Activated CD4-positive, alpha-beta T cell treated with anti-CD3 and anti-CD28 coated beads for 1 hour (primary cell): ENCODE results near the gene TMEM43.
"Not testable (repeated sequence)": the region's sequence is repeated elsewhere in the genome, so short reads cannot be mapped to it uniquely, and the experiment has no call there.

ENCODE experiments used
- DNase-seq: peaks from one replicate; pipeline ENCODE4 v3.0.0-alpha.2; 2020

TMEM43 gene, protein sequence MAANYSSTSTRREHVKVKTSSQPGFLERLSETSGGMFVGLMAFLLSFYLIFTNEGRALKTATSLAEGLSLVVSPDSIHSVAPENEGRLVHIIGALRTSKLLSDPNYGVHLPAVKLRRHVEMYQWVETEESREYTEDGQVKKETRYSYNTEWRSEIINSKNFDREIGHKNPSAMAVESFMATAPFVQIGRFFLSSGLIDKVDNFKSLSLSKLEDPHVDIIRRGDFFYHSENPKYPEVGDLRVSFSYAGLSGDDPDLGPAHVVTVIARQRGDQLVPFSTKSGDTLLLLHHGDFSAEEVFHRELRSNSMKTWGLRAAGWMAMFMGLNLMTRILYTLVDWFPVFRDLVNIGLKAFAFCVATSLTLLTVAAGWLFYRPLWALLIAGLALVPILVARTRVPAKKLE

DNA sequence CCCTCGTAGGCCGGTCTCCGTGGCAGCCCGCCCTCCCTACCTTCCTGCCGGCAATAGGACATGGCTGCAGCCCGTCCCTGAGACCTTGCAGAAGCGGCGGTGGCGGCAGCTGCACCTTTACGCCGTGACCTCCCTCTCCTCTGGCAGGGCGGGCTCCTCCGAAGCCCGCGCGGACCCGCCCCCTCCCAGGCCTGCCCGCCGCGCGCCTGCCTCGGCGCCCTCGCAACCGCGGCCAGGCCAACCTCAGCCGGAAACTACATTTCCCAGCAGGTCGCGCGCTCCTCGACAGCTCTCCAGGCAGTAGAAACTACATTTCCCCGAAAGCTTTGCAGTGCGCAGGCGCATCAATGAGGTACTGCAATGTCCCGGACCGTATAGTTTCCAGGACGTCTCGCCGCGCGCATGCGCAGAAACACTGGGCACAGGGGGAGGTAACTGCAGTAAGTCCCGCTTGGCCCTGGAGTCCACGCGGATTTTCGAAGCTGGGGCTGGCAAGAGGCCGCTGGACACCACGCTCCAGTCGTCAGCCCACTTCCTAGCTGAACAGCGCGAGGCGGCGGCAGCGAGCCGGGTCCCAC is at the start of gene TMEM43, which contains the start of gene CHCHD4:
TMEM43 (plus strand) TSS at position 438 of the 578 bp plus-strand sequence. CDS start 142 bp downstream, outside the sequence.
CHCHD4 (minus strand) TSS at position 256 of the 578 bp plus-strand sequence; CDS start at position 62, 194 bp downstream.
- DNase-seq: peak; percentile 98

DNA sequence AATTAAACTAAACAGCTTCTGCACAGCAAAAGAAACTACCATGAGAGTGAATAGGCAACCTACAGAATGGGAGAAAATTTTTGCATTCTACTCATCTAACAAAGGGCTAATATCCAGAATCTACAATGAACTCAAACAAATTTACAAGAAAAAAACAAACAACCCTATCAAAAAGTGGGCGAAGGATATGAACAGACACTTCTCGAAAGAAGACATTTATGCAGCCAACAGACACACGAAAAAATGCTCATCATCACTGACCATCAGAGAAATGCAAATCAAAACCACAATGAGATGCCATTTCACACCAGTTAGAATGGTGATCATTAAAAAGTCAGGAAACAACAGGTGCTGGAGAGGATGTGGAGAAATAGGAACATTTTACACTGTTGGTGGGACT is 49.6 kb upstream of the TMEM43 start:
- DNase-seq: not testable (repeated sequence)

DNA sequence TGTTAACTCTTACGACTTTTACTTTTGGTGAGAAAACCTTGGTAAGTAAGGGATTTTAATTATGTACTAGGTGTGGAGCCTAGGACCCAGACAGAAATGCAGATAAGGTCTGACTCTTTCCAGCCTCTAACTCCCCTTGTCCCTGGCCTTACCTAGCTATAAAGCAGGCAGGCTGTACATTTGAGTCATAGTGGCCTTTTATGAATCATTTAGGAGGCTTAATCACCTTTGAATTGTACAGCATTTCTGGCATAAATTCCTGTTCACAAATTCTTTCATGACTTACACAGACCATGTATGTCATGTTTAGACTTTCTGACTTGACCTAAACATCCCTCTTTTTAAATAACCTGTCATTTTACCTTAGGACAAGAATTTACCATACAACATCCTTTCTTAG is 47.5 kb upstream of the TMEM43 start:
- no peak for DNase-seq

DNA sequence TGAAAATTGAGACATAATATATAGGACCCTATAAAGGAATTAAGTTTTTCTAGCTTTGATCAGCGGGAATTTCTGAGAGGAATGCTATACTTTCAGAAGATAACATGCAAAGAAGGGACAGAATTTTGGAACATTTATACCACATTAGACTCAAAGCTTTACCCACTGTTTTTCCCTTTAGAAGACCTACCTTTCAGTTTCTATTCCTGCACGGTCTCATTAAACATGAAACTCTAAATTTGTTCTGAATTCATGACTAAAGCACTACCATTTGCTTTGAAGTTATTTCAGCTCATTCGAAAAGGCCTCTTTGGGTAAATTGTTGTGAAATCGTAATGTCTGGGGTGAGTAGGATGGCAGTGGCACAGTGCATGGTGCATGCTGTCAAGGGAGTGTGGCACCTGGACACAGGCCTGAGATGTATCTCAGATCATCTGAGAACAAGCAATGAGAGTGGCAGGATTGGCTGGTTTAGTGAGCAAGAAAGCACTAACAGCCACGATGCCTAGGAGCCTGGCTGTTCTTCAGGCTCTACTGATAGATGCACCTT is 42.7 kb upstream of the TMEM43 start:
- no peak for DNase-seq

DNA sequence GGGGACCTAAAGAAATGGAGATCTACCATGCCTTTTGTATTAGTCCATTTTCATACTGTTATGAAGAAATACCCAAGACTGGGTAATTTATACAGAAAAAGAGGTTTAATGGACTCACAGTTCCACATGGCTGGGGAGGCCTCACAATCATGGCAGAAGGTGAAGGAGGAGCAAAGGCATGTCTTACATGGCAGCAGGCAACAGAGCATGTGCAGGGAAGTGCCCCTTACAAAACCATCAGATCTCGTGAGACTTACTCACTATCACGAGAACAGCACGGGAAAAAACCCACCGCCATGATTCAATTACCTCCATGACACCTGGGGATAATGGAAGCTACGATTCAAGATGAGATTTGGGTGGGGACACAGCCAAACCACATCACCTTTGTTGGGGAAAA is 37.4 kb upstream of the TMEM43 start:
- not testable (repeated sequence) for DNase-seq

DNA sequence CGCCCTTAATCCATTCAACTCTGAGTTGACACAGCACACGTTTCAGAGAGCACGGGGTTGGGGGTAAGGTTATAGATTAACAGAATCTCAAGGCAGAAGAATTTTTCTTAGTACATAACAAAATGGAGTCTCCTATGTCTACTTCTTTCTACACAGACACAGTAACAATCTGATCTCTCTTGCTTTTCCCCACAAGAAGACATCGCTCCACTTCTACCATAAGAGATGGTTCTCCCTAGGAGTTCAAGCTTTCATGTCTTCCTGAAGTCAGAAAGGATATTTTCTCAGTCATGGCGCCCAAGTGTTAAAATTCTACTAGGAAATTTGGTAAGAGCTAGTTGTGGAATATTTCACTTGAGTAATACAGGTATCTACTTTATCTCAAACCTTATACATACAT is 32.9 kb upstream of the TMEM43 start:
- DNase-seq: not testable (repeated sequence)

DNA sequence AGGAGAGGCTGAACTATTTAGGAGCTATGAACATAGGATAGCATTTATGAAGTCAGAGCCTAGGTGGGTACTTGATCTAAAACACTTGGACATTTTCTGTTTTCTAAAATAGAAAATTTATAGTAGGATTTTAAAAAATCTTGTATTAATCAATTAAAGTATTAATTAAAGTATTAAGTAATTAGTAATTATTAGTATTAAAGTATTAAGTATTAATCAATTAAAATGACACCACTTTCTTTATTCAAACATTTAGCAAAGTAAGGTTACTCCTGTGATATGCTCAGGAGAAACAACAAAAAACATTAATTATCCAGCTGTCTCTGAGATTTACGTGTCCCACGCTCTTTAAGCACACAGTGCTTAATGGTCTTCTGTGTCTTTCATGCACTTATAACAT is 32.4 kb upstream of the TMEM43 start:
- DNase-seq: no peak

DNA sequence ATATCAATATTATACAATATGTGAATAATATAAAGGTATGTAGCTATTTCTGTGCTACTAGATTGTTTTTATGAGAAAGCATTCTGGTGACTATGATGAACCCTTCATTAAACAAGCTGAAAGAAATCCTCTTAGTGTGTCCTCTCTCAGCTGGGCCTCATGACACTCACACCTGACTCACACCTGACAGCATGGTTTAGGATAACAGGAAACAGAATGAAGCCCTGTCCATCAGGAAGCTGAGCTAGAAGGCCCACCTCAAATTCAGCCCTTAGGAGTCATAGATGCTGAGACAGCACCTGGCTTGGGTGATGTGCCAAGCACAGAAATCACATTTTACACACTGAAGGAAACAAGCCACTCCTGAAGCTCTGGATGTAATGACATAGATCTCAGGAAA is 31.0 kb upstream of the TMEM43 start:
- DNase-seq: no peak

DNA sequence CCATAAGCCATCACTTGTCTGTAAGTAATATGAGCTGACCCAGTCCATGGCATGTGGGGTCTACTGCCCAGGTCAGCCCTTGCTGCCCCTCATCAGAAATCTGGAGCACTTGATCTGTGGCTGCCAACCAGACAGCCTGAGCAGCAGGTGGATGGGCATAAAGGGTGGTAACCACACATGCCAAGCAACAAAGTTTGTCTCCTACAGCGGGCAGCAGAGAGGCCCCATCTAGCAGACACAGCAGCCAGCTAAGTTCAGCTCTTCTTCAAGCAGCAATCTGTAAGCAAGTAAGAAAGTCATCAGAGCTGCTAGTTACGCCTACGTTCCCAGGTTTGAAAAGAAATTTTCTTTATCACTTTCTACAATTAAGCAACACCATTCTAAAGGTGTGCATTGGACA is 28.1 kb upstream of the TMEM43 start:
- no peak for DNase-seq

DNA sequence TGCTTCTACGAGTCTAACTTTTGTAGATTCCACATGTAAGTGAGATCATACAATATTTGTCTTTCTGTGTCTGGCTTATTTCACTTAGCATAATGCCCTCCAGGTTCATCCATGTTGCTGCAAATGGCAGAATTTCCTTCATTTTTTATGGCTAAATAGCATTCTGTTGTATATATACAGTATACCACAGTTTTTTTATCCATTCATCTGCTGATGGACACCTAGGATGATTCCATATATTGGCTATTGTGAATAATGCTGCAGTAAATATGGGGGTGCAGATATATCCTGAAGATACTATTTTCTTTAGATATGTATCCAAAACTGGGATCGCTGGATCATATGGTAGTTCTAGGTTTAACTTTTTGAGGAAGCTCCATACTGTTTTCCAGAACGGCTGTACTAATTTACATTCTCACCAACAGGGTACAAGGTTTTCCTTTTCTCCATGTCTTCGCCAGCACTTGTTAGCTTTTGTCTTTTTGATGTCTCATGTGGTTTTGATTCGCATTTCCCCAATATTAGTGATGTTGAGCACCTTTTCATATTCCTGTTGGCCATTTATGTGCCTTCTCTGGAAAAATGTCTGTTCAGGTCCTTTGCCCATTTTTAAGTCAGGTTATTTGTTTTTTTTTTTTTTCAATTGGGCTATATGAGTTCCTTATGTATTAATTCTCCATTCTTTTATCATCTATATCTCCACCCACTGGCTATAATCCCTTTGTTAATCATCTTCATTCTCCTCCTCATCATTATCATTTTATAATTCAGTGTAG is 27.0 kb upstream of the TMEM43 start:
- no peak for DNase-seq

DNA sequence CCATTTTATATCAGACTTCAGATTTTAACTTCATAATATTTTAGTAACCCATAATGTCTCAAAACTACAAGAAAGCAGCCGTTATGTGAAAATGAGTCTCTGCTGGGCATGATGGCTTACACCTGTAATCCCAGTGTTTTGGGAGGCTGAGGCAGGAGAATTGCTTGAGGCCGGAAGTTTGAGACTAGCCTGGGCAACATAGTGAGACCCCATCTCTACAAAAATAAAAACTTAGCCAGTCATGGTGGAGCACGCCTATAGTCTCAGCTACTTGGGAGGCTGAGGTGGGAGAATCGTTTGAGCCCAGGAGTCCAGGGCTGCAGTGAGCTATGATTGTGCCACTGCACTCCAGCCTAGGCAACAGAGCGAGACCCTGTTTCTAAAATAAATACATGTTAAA is 15.0 kb upstream of the TMEM43 start:
- DNase-seq: not testable (repeated sequence)

DNA sequence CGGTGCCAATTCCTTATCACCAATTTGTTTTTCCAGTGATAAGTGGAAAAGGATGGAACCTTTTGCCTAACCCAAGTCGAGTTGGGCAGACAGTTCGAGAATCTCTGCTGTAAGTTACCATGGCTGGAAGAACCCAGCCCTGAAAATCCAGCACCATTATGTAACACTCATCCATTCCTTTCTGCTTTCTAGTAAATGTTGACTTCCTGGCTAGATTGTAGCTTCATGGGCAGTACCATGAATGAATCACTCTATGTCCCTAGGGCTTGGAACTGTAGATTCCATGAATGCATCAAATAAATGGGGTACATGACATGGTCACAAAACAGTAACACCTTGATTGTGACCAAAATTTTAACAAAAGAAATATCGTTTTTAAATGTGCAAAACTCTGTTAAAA is 14.2 kb upstream of the TMEM43 start:
- DNase-seq: no peak

DNA sequence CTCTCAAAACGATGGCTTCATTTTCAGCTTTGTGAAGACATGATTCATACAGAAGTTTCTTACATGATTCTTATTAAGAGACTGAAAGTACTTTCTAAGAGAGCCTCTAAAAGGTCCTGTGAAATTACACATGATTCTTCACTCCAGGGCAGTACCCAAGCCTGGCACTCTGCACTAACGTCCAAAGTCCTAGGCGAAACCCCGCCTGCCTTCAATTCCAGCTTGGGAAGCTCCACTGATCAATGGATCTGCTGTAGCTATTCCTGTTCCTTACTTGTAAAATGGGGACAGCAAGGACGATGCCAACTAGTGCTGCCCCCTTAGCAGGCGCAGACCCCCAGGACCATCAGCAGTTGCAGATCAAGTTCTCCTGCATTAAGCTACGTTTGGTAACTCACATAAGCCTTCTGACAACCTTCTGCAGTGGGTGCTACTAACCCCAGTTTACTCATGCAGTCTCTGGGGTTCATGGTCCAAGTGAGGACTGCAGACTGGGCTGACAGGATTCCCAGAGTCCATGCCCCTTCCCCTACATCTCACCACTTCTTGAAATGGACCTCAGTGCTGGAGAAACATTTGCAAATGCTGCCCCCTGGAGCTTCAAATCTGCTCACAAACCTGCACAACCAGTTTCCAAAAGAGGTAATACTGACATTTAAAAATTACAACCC is 10.8 kb upstream of the TMEM43 start:
- DNase-seq: no peak

DNA sequence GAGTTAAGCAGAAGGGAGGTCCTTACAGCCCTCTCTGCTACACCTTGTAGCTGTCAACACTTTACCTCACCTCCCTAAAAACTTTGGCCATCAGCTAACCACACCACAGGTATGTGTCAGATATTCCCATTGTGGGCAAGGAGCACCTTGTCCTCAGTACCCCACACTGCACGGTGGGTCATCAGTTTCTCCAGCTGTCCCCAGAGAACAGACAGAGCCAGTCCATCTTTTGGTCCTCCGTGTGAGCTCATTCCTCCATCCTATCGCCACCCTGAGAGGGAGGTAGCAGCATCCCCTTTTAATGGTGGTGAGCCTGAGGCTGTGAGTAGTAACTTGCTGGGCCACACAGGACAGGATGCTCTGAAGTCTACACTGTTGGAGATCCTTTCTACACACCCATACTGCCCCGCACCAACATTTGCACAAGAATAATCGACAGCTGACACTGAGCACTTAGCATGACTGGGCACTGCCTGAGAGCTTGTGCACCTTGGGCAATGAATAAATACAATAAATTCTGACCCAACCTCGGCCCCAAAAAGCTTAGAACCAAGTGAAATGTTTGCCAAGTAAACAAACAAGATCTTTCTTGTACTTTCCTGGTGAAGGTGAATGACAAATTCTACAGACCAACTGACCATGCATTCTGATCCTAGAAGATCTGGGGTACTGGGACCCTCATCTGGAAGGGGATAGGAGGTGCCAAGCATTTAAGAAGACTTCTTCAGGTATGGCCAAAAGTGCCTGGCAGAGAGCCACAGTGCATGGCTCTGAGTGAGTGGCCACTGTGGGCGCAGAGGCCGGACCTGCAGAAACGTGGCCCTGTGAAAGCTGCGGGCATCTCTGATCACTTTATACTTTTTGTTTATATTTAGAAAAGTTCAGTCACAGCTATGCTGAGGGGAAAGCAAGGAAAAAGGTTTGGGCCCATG is 7.1 kb upstream of the TMEM43 start:
- DNase-seq: no peak

DNA sequence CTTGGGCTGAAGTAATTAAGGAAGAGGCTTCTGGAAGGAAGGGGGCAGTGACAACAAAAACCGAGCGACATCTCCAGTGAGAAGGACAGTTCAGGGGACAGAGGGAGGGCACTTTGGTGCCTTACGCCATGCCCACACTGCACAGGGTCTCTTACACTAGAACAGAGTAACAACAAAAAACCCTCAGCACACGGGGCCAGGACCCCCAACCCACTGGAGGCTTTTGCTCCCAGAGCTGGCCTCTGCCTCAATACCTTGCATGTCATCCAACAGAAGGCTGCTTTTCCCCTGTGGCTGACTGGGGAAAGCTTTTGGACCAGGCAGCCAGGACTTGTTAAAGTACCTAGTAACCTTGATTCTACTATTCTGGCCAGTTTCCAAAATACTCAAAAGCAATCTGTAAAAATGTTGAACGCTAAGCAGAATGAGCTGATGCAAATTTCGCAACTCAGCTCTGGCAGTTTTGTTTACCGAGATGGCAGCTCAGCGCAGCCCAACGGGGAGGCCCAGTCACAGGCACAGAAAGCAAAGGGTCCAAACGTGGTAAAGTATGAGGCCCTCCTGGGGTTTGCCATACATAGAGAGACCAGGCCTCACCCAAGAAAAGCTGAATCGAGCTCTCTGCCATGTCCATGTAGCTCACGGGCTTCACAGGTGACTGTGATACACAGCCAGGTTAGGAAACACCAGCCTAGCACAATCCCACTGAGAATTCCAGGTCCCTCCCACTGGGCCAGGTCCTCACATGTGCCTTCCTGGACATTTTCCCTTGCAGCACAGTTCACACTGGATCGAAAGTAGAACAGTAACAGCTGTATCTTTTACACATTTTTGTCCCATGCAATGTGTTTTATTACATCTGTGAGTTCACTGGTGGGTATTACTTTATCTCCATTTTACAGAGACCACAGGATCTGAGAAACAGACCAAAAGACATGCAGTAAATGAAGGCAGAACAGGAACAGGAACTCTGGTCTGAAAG is 6.2 kb upstream of the TMEM43 start:
- DNase-seq: no peak

DNA sequence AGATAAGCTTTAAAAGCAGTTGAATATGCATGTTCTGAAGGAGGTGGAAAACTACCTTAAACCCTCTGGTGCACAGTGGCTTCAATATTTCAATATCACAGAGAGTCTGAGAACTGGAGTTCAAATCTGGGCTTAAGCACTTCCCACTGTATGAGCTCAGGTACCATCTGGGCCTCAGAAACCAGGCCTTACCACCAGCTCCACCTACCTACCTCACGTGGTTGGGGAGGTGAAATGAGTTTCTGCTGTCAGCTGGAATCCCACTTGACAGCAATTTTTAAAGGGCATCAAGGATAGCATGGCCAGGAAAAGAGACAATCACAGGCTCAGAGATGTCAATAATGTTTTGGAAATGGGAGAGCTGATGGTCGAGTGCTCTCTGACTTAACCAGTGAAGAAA is 5.2 kb upstream of the TMEM43 start:
- DNase-seq: no peak

DNA sequence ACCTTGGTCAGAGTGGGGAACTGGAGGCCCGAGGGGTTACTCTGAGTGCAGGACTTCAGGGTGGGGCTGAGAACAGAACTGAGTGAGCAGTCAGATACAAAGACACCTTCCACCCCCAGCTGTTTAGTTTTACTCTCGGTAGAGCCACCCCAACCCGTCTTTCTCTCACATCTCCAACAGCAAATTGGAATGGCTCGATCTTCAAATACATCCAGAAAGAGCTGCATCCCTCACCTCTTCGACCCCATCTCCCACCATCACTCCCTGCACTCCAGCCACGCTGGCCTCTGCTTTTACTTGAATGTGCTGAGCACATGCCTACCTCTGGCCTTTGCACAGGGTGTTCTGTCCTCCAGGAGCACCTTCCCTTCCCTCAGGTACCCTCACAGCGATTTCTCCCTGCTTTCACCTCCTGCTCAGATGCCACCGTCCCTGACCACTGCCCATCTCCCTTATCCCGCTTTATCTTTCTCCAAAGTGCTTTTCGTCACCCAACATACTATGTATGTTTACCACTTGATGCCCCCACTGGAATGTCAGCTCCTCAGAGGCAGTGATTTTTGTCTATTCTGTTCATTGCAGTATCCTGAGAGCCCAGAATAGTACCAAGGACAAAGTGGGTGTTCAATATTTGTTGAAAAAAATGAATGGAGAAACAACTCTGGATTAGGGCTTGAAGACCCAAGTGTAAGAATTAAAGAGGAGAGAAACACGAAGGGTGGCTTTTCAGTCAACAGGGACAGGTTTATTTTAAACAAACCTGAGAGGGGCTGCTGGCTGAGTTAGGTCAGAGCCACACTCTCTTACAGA is 4.5 kb upstream of the TMEM43 start:
- DNase-seq: no peak

DNA sequence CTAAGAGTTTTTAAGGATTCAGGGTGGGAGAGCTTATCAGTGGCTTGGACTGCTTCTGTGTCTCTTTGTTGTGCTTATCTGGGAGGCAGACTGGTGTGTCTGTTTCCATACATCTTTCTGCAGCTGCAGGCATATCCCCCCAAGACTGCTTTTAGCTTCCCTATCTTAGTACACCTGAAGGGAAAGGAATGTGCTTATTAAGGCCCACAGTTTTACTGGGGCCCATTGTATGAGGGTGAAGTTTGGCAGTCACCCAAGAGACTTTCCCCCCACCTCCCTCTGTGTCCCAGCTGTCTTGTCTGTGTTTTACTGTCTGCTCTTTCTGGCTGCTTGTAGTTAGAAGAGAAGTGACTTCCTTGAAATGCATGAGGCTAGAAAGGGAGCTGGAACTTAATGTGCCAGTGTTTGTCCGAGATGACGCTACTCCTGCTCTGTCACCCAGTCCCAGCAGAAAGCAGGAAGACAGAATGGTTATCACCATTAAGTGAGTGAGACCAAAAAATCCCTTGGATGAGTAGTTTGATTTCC is 3.9 kb upstream of the TMEM43 start:
- not testable (repeated sequence) for DNase-seq

DNA sequence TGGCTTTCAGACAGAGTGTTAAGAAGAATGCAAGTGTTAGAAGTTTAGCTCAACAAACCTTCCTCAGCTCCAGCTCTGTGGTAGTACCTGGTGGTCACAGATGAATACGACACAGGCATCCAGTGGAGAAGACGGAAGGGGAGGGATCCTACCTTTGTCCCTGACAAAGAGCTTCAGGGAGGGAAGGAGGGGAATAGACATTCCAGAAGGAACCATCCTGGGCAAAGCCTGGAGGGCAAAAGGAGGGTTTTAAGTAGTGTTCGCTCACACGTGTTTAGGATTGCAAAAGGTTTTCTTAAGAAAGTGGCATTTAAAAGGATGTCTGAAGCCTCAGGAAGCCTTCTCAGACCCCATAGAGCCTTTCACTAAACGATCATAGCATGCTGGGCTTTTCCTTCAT is 3.0 kb upstream of the TMEM43 start:
- DNase-seq: no peak
